HG03095 (cell line): ENCODE measurements around the gene CACNA1E.
A peak's percentile ranks its signal among the peaks of the same experiment; 100 is the strongest.

ENCODE experiments used
- ATAC-seq: cut with Tn5 transposase; IDR thresholded peaks from one replicate; pipeline ENCODE4 v1.9.1; 2021; ENCODE audit warnings: moderate library complexity; ENCODE audit not compliant: unreplicated experiment

Gene CACNA1E

DNA sequence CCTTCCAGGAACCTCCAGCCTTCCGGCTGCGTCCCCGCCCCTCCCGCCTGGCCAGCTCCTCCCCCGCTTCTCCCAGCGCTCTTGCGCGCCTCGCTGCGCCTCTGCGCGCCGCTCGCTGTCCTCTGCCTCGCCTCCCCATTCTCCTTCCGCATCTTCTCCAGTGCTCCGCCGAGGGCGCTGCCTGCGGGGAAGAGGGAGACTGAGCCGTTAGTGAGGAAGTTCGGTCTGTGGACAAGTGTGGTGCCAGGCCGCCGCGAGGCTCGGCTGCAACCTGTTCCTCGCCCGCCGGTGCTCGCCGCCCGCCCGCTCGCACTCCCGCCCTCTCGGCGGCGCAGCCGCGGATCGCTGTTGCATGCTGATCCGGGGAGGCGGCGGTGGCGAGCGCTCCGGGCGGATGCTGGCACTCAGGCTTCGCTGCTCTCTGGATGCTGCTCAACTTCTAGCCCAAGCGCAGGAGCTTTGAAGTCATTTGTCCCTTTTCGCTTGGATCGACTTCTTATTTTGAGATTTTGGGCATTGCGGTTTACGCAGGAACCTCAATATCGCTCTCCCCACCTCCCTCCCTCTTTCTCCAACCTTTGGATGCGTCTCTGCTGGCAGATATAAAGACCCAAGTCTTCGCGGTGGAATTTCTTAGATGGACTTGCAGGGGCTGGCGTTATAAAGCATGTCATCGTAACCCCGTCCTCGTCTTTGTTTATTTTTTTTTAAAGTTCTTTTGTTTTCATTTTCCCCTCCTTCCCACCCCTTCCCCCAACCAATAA lies 614 bp upstream of the CACNA1E start:
- ATAC-seq = peak; percentile 43

GRCh38 chr1:181484821-181485220 lies 1.5 kb downstream of the CACNA1E start:
- ATAC-seq = no peak

DNA sequence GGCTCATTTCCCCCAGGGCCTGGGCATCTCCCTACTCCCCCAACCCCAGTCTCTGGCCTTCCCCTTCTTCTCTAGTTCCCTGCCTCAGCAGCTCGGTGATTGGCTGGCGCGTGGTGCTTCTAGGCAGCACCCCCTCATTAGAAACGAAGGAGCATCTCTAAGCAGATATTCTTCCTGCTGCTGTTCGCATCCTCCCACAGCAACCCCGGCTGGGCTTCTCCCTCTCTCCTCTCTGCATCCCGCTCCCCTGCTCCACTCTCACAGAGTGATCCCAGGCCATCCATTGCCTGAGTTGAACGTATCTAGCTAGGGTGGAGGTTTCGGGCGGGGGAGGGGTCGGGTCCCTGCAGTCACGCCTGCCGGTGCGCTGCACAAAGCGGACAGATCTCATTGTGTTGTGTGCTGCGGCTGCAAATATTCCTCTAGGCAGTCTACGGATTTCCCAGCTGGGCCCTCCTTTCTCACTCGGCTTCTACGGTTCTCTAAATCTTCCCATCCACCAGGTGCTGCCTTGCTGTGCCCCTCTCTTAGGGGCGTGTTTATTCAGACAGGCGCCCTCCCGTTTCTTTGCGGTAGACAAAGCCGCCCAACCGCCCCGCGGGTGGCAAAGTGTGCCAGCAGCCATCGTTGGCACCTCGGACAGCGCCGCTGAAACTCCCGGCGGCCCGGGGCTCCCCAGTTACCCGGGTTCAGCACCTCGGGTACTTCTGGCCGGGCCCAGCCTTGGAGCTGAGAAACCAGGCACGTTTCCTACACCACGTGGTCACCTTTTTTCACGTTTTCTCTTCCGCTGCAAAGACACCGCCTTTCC lies 2.2 kb downstream of the CACNA1E start:
- ATAC-seq = peak; percentile 50

DNA sequence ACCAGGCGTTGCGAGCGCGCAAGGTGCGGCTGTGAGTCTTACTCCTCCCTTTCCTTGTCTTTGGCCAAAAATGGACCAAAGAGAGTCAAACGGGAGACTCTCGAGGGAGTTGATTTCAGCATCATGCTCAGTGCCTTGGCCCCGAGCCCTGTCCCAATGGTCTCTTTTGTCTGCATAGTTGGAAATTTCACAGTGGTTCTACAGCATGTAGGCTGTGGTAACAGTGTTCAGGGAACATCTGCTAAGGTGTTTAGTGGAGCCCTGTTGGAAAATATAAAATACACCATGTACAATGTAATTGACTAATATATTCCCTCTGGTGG lies 2.7 kb downstream of the CACNA1E start:
- no peak for ATAC-seq

DNA sequence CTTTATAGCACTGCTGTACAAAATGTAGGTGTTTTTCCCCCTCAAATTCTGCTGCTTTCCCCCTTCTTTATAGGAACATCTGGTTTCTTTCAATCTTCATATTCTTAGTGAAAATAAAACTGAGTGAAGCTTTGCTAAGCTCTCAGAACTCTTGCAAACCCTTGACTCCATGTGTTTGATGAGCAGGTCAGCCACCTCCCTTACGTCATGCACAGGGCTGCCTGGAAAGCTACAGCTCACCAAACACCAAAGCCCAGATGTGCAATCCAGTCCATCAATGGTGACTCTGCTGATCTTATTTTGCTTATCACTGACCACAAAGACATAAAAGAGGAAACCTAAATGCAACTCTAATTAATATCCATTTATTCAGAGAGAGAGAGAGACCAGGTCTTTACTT lies 5.5 kb downstream of the CACNA1E start:
- no peak for ATAC-seq

GRCh38 chr1:181490276-181490675 lies 7.0 kb downstream of the CACNA1E start:
- no peak for ATAC-seq

GRCh38 chr1:181490740-181491712 lies 7.7 kb downstream of the CACNA1E start:
- no peak for ATAC-seq

DNA sequence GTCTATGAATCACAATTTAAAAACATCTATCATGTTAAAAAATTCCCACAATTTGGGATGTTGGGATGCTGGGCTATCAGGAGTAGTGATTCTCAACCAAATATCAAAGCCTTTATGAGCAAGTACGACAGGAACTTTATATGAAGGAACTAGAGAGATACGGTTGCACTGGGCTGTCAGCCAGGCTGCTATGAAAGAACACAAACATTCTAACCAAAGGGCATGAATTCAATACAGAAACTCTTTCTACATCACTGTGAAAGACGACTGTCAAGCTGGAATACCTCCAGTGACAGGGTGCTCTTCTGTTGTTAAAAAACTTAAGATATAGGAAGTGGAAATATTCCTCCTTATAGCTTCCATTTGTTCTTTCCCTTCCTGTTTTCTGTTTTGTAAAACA lies 9.8 kb downstream of the CACNA1E start:
- ATAC-seq = no peak

DNA sequence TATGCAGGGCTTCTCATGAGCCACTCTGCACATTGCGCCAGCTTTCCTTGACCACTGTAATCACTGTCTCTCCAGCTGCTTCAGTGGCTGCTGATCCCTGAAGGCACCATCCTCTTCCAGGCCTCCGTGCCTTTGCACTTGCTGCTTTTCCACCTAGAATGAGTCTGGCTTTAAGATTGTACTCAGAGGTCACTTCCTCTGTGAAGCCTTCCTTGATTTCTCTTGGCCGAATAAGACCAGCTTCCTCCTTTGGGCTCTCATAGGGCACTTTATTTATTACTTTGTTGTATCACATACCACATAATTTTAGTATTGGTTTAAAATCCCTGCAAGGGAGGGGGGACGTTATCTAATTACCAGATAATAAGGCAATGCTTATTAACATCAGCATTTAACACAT lies 10.6 kb downstream of the CACNA1E start:
- ATAC-seq = no peak

DNA sequence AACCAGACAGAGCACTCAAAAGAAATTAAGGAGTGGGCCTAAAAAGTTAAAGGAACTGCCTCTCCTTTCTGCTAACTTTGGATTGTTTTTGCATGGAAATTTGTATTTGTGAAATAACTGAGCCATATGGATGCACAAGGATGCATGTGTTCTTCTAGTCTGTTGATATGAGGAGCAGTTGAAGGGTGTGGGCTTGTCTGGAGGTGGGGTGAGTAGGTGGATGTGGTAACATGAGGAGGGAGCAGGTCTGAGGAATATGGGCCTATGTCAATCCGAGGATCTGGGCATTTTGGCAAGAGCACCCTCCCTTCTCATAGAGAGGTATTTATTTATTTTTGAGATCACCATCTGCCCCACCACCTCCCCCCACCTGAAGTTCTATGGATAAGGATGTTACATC lies 13.4 kb downstream of the CACNA1E start:
- no peak for ATAC-seq

DNA sequence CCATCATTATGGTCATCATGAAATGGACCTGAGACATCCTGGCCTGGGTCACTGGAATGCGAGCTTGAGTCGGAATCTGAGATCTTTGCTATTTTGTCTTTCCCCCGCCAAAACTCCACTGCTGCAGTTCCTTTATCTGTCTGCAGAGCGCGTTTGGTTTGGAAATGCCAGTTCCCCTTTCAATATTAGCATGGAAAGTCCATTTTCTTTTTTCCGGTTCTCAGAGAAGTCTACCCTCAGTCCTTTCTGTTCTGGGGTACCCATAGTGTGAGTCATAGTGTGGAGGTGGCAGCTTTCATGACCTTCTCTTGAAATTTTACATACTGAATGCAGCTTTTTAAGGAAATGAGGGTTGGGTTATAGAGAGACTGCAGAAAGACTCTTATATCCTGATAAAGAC lies 14.6 kb downstream of the CACNA1E start:
- no peak for ATAC-seq

GRCh38 chr1:181499825-181500224 lies 16.5 kb downstream of the CACNA1E start:
- no peak for ATAC-seq

GRCh38 chr1:181500636-181501035 lies 17.3 kb downstream of the CACNA1E start:
- ATAC-seq = no peak

DNA sequence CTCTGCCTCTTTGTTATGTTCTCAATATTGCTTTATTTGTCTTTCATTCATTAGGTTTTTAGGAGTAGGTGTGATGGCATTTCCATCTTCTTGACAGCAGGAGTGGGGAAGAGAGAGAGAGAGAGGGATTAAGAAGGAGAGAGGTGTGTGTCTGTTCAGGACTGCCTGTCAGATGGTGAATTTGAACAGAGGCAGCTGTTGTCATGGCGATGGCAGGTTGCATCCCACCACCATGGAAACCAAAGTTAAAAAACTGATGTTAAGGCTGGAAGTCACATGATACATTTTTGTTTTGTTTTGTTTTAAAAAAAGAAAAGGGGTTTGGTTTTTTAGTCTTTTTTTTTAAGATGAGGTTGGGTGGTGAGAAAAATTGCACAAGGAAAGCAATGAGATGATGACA lies 18.3 kb downstream of the CACNA1E start:
- ATAC-seq = no peak

DNA sequence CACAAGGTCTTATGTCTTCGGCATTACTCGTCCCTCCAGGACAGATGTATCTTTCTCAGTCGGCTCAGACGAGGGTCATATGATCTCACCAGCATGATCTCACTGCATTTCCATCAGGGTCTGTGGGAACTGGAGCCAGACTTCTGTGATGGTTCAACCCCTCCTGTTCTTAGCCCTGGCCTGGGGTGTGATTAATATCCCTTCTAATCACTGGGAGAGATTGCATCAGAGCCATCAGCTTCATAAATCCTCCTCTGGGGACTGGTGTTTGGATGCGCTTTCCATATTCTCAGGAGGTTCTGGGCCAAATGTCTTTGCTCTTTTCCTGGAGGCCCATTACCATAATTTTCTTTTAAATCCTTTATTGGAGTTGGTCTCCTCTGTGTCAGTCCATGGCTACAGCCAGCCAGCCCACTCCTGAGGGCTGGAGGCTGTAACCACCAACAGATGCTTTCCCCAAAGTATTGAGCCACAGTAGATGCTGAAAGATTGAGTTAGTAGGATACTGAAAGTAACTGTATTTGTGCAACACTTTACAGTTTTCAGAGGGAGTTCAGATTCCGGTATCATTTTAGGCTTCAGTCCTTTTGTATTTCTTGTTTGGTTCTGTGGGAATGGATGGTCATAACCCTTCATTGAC lies 20.0 kb downstream of the CACNA1E start:
- no peak for ATAC-seq

DNA sequence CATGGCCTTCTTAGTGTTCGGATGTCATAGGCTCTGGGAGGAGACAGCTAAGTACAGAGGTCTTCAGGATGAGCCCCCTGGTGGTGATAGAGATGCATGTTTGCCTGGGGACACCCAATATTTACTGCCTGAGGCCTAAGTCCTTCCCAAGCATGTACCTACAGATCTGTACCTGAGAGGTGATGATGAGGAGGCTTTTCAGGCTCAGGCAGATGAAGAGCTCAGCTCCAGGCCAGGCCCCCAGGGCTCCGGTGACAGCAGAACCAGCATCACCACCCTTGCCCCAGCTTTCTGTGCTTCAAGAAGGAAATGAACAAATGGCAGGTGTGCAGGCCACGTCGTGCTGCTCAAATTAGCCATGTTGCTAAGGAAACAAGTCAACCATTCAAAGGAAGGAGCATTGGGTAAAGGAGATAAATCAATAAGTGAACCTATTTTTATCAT lies 21.1 kb downstream of the CACNA1E start:
- ATAC-seq = peak; percentile 51

DNA sequence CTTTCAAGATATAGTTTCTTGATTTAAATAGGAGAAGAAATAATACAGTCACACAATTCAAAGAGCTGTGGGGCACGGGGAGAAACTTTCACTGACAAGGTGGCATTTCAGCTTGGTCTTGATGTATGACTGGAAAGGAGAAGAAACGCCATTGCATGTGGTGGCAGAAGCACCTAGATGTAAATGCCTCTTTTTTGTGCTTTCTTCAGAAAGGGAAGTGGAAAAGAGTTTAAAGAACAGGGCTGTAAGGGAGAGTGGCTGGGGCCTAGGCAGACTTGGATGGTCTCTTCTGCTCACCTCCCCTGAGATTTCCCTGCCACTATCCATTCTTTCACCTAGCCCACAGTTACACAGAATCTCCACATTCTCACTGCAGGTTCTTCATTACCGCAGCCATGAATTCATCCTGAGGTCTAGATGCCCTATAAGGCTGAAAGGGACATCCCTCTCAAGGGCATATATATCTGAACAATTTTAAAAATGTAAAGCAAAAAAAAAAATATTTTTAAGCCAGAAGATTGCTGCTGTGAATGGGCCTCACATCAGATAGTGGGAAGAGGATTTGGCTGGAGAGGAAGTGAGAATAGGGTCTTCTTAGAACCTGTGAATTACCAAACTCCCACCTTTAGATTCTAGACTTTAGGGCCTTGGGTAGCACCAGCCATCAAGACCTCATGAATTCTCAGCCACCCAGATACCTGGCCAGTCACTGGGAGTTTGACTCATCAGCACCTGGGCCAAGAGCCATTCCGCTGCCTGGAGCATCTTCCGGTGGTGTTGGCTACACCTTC lies 23.4 kb downstream of the CACNA1E start:
- no peak for ATAC-seq

GRCh38 chr1:181508486-181509165 lies 25.3 kb downstream of the CACNA1E start:
- ATAC-seq = peak; percentile 31

DNA sequence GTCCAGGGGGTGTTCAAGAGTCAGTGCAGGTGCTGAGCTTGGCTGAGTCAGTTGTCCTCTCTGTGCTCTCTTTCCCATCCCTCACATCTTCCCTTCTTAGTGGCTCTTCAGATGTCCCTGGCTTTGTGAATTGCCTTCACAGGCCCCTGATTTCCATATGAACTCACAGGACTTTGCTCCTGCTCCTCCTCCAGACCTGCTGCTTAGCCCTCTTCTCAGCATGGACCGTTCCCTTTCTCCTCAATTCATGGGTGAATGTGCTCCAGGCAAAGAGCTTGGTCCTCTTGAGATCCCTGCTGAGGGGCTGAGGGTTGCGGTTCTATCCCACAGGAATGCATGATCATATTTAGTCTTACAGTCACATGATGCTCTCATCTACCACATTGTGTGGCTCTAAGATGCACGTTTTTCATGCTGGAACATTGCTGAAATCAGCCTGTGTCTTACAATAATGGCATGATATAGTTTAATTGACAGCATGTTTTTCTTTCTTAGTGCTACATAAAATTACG lies 30.5 kb downstream of the CACNA1E start:
- ATAC-seq = peak; percentile 4
